Measurements from ENCODE around the gene TNFRSF4.

TNFRSF4 gene

GRCh38 chr1:1240348-1240732 lies 26.4 kb upstream of the TNFRSF4 start:
- no peaks in the 10 kb centered on the region for H3K27me3 ChIP-seq (ENCODE audit: insufficient read depth, insufficient read length)
- TF ChIP-seq YY1 (IDR thresholded peaks at IDR 0.05; ENCODE audit: insufficient read depth, insufficient read length) (no peak), SUZ12 (IDR thresholded peaks at IDR 0.05; ENCODE audit: extremely low read depth, insufficient read depth, insufficient read length) (no peak), ZNF274 (IDR thresholded peaks at IDR 0.05; ENCODE audit: low read depth, low read length) (no peak)
- DNase-seq (ENCODE audit: low read depth, low spot score): no peak
- H3K4me3 ChIP-seq (ENCODE audit: insufficient read length, low read depth): no peak overlapping the region
- no peaks in the 10 kb centered on the region for H3K9me3 ChIP-seq (ENCODE audit: insufficient read depth, low read length)
- peaks cover 7% of the 10 kb centered on the region for H3K36me3 ChIP-seq (ENCODE audit: insufficient read depth, insufficient read length, low read length)
- peaks cover 8% of the 10 kb centered on the region for H3K4me1 ChIP-seq (ENCODE audit: insufficient read depth, insufficient read length)
- no peak overlapping the region for H3K9ac ChIP-seq (ENCODE audit: insufficient read length, low read depth)

DNA sequence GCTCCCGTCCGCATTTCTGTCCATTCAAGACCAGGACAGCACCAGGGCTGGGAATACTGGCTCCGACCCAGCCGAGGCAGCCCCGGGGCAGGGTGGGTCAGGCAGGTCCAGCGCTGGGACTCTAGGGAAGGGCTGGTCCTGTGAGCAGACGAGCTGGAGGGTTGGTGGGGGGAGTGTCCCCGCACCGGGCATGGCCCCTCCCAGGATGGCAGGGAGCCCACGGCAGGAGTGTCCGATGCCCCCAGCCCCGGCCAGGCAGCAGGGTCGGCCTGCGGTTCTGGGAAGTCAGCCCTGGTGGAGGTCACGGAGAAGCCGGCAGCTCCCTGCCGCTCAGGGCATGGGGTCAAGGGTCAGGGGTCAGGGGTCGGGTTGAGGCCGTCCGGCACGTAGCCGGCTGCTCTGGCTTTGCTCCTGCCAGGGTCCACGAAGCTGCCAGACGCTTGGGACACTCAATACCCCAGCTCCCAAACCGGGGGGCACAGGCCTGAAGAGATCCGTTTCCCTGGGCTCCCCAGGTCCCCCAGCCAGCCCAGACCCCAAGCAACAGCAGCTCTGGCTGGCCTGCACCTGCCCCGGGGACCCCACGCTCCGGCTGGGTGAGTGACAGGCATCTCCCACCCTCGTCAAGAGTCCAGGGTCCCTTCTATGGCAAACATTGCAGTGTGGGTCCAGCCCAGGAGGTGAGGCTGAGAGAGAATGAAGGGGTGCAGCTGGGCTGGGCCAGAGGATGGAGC lies 25.8 kb upstream of the TNFRSF4 start:
- Histone ChIP-seq H3K9me3 (ENCODE audit: insufficient read depth, low read length) (no peaks in the 10 kb centered on the region), H3K27me3 (ENCODE audit: insufficient read depth, insufficient read length) (no peaks in the 10 kb centered on the region), H3K4me3 (ENCODE audit: insufficient read length, low read depth) (no peak overlapping the region), H3K9ac (ENCODE audit: insufficient read length, low read depth) (peak overlapping the region; percentile 3), H3K4me1 (ENCODE audit: insufficient read depth, insufficient read length) (peaks cover 8% of the 10 kb centered on the region), H3K36me3 (ENCODE audit: insufficient read depth, insufficient read length, low read length) (peaks cover 13% of the 10 kb centered on the region)
- no peak for DNase-seq (ENCODE audit: low read depth, low spot score)
- TF ChIP-seq SUZ12 (IDR thresholded peaks at IDR 0.05; ENCODE audit: extremely low read depth, insufficient read depth, insufficient read length) (no peak), ZNF274 (IDR thresholded peaks at IDR 0.05; ENCODE audit: low read depth, low read length) (no peak)

DNA sequence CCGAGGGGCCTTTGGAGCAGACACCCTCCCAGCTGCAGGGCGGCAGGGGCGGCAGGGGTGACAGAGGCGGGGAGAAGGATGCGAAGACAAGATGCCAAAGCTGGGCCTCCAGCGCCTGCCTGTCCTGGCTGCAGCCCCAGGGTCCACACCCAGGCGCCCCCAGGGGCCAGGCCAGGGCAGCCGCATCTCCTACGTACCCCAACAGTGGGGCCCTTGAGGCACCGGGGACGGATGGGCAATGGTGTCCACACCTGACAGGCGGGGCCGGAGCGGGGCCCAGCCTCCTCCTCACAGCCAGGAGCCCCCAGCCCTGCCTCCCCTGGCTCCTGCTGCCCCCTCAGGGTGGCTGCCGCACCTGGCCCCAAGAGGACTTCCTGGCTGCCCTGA lies 25.3 kb upstream of the TNFRSF4 start:
- no peak for DNase-seq (ENCODE audit: low read depth, low spot score)
- Histone ChIP-seq H3K4me3 (ENCODE audit: insufficient read length, low read depth) (no peak overlapping the region), H3K4me1 (ENCODE audit: insufficient read depth, insufficient read length) (peaks cover 8% of the 10 kb centered on the region), H3K9ac (ENCODE audit: insufficient read length, low read depth) (peak overlapping the region; percentile 3), H3K27me3 (ENCODE audit: insufficient read depth, insufficient read length) (no peaks in the 10 kb centered on the region), H3K36me3 (ENCODE audit: insufficient read depth, insufficient read length, low read length) (peaks cover 18% of the 10 kb centered on the region), H3K9me3 (ENCODE audit: insufficient read depth, low read length) (no peaks in the 10 kb centered on the region)
- TF ChIP-seq SUZ12 (IDR thresholded peaks at IDR 0.05; ENCODE audit: extremely low read depth, insufficient read depth, insufficient read length): no peak

- no peak for DNase-seq (ENCODE audit: low read depth, low spot score)
- TF ChIP-seq YY1 (IDR thresholded peaks at IDR 0.05; ENCODE audit: insufficient read depth, insufficient read length) (no peak), ZNF274 (IDR thresholded peaks at IDR 0.05; ENCODE audit: low read depth, low read length) (no peak), SUZ12 (IDR thresholded peaks at IDR 0.05; ENCODE audit: extremely low read depth, insufficient read depth, insufficient read length) (no peak)
- H3K9ac ChIP-seq (ENCODE audit: insufficient read length, low read depth): no peak overlapping the region
- H3K4me3 ChIP-seq (ENCODE audit: insufficient read length, low read depth): no peak overlapping the region
- no peaks in the 10 kb centered on the region for H3K27me3 ChIP-seq (ENCODE audit: insufficient read depth, insufficient read length)
- peaks cover 8% of the 10 kb centered on the region for H3K4me1 ChIP-seq (ENCODE audit: insufficient read depth, insufficient read length)
- H3K9me3 ChIP-seq (ENCODE audit: insufficient read depth, low read length): no peaks in the 10 kb centered on the region
- H3K36me3 ChIP-seq (ENCODE audit: insufficient read depth, insufficient read length, low read length): peaks cover 23% of the 10 kb centered on the region
Observed at GRCh38 chr1:1238702-1239178, 24.8 kb upstream of the TNFRSF4 start.

DNA sequence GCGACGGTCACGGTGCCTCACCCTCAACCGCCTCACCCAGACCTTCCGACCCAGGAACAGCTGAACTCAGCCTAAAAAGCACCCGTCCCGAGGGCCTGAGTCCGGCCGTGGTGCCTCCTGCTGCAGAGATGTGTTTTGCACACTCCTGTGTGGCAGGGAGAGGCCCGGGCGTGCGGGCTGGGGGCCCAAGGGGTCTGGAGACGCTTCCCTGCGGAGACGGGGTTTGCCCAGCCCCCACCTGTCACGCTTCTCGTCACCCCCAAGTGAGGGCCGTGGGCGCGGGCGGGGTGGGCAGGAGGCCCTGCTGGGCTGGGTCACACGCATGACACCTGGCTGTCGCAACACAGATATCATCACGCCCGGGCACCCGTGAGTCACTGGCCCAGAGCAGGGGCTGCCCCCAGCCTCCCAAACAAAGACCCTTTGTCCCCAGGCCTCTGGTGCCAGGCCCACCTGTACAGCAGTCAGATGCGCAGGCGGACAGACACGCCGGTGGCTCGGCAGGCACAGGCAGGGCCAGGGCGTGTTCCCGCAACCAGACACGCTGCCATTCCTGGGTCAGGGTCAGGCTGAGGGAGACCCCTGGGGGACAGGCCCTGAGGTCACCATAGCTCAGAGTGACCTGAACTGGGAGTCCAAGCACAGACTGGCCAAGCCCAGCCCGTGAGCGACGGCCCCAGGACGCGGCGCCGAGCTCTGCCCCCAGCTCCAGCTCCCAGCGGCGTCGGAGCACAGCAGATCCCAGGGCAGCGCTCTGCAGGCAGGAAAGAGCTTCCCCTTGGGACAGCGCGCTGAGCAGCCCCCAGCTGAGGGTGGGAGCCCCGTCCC lies 24.1 kb upstream of the TNFRSF4 start:
- Histone ChIP-seq H3K9ac (ENCODE audit: insufficient read length, low read depth) (no peak overlapping the region), H3K27me3 (ENCODE audit: insufficient read depth, insufficient read length) (no peaks in the 10 kb centered on the region), H3K36me3 (ENCODE audit: insufficient read depth, insufficient read length, low read length) (peaks cover 29% of the 10 kb centered on the region), H3K4me1 (ENCODE audit: insufficient read depth, insufficient read length) (peaks cover 11% of the 10 kb centered on the region), H3K9me3 (ENCODE audit: insufficient read depth, low read length) (peaks cover 1% of the 10 kb centered on the region; the same call in 1 of the 2 replicates), H3K4me3 (ENCODE audit: insufficient read length, low read depth) (no peak overlapping the region)
- TF ChIP-seq YY1 (IDR thresholded peaks at IDR 0.05; ENCODE audit: insufficient read depth, insufficient read length) (no peak), ZNF274 (IDR thresholded peaks at IDR 0.05; ENCODE audit: low read depth, low read length) (no peak), SUZ12 (IDR thresholded peaks at IDR 0.05; ENCODE audit: extremely low read depth, insufficient read depth, insufficient read length) (no peak)
- no peak for DNase-seq (ENCODE audit: low read depth, low spot score)

- H3K4me1 ChIP-seq (ENCODE audit: insufficient read depth, insufficient read length): peaks cover 11% of the 10 kb centered on the region
- peaks cover 8% of the 10 kb centered on the region; the same call in 1 of the 2 replicates for H3K9me3 ChIP-seq (ENCODE audit: insufficient read depth, low read length)
- DNase-seq (ENCODE audit: low read depth, low spot score): no peak
- no peaks in the 10 kb centered on the region for H3K27me3 ChIP-seq (ENCODE audit: insufficient read depth, insufficient read length)
- no peak overlapping the region for H3K4me3 ChIP-seq (ENCODE audit: insufficient read length, low read depth)
- no peak overlapping the region for H3K9ac ChIP-seq (ENCODE audit: insufficient read length, low read depth)
- H3K36me3 ChIP-seq (ENCODE audit: insufficient read depth, insufficient read length, low read length): peaks cover 31% of the 10 kb centered on the region
- TF ChIP-seq YY1 (IDR thresholded peaks at IDR 0.05; ENCODE audit: insufficient read depth, insufficient read length) (no peak), ZNF274 (IDR thresholded peaks at IDR 0.05; ENCODE audit: low read depth, low read length) (no peak), SUZ12 (IDR thresholded peaks at IDR 0.05; ENCODE audit: extremely low read depth, insufficient read depth, insufficient read length) (no peak)
Observed at GRCh38 chr1:1236945-1237873, 23.3 kb upstream of the TNFRSF4 start.
